HG03558 (cell line): ENCODE data around the gene LRPPRC.
"Not testable (repeated sequence)": the region's sequence is repeated elsewhere in the genome, so short reads cannot be mapped to it uniquely, and the experiment has no call there.

Experiments
- ATAC-seq: cut with Tn5 transposase; IDR thresholded peaks from one replicate; pipeline ENCODE4 v1.9.1; 2021; ENCODE audit warnings: moderate number of reproducible peaks; ENCODE audit not compliant: unreplicated experiment; ENCODE audit errors: extremely low read depth

The LRPPRC gene

GRCh38 chr2:43995733-43996533 is at the start of gene LRPPRC:
LRPPRC (minus strand) TSS chr2:43995989; CDS start chr2:43995947, 42 bp downstream.
- peak; percentile 87 for ATAC-seq

- ATAC-seq: no peak
Observed at GRCh38 chr2:44045061-44045460, 49.3 kb upstream of the LRPPRC start.

DNA sequence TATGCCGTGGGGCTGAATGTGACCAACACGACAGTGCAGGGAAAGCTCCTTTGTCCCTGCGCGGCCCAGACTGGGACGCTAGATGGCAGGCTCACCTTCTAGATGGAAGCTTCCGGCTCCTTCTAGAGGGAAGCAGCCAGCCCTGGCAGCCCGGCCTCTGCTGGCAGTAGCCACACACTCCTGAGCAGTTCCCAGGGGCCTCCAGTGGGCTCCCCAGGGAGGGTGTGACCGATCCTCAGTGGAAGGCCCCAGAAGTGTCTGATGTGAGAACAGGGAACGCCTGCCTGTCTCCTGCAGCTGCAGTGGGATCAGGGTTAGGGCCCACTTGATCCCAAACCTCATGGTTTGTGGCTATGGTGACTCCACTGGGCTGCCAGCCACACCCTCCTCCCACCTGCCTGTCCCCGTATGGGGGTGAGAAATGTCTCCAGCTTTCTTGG is 48.5 kb upstream of the LRPPRC start:
- peak; percentile 75 for ATAC-seq

GRCh38 chr2:44040365-44040764 is 44.6 kb upstream of the LRPPRC start:
- no peak for ATAC-seq

GRCh38 chr2:44038277-44038676 is 42.5 kb upstream of the LRPPRC start:
- ATAC-seq: no peak

DNA sequence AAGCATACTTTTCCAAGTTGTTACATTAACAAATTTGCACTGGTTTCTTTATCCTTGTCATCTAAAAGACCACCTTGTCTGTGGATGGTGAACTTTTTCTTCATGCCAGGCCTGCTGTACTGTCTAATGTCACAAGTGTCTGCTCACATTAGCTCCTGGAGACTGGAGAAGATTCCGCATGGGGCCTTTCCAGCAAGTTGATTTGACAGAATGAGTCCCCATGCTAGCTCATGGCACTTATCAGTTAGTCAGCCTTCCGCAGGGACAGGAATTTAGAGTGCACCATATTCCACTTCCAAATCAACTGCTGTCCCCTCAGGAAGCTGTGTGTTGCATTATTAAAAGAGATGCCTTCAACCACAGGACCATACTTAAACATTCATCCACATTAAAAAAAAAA is 41.4 kb upstream of the LRPPRC start:
- no peak for ATAC-seq

DNA sequence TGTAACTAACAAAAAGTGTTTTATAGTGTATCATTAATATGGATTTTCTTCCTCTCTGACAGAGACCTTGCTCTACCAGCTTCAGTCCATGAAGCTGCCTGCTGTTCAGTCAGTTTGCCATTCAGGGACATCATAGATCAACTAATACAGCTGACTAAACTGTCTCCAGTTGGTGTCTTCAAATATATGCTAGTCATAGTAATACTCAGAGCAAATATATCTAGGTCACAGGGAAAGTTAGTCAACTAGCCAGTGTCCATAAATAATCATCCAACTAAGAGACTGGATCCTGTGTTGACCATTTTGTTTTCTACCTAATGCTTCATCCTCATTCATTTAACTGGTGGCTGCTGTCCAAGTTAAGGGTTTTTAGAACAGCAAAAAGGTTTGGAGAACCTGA is 38.2 kb upstream of the LRPPRC start:
- no peak for ATAC-seq

- not testable (repeated sequence) for ATAC-seq
Observed at GRCh38 chr2:44027076-44027475, 31.3 kb upstream of the LRPPRC start.

DNA sequence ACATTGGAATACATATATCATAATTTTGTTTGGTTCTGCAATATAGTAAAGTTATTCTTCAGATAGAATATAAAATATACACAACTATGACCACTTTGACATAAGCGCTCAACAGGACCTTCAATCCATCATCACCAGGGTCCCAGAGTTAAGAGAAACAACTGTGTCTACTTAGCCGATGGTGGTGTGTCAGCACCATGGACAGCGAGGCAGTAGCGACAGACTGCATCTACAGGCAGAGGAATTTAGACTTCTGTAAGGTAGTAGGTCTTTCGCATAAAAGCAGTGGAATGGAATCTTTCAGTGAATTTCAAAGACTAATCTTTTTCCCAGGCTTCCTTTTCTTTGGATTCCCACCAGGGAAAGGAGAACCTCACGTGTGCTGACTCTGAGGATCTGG is 20.5 kb upstream of the LRPPRC start:
- no peak for ATAC-seq

GRCh38 chr2:44015239-44015638 is 19.4 kb upstream of the LRPPRC start:
- ATAC-seq: no peak

GRCh38 chr2:44013205-44013604 is 17.4 kb upstream of the LRPPRC start:
- not testable (repeated sequence) for ATAC-seq

DNA sequence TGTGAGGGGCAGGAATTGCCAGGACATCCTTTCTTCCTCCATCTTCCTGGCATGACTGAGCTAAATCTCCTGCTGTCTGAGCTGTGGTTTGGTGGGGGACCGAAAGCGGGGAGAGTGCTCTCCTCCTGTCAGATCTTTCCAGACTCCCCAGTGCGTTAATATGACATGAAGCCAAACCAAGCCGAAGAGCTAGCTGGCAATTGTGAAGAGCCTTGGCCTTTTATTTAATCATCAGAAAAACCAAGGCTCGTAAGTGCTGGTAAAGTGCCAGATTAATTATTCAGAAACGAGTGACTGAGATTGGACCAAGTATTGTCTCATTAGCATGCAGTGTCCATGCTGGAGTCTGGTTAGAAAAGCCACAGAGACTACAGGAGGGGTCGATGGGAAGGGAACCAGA is 14.5 kb upstream of the LRPPRC start:
- ATAC-seq: no peak

DNA sequence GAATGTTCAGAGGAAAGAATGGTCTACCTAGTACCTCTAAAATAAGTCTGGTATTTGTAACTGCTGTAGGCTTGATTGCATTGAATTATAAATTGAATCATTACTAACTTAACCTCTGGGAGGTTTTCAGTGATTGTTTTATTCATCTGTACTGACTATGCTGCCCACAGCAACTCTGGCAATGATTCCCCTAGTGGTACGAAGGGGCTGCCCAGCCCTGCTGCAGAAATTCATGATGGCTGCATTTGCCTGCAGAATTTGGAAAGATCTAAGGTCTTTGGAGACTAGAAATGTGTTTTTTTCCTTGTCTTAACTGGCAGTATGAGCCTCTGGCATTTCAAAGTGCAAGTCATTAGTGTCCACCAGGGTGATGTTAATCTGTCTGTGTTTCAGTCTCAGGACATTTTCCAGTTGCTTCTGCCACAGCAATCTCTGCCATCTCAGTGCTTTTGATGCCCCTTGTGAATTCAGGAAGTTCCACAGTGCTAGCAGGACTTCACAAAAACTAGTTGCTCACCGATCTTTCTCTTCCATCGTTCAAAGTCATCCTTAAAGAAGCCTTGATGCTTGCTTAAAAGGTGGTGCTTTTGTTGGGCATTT is 13.4 kb upstream of the LRPPRC start:
- no peak for ATAC-seq

DNA sequence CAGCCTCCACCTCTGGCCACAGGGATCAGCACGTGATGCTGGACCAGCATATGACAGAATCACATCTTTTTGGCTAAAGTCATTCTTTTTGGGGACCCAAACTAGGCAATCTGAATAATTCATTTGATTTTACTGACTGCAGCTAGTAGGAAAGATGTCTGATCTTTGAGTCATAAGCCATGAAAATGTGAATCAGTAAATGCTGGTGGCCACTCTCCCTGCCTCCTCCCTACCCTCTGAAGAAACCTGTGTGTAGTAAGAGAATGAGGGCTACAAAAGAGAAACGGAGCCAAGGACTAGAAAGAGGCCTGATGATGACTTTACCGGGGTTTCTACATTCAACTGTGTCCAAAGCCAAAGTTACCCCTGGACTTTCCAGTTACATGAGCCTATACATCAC is 10.1 kb upstream of the LRPPRC start:
- ATAC-seq: no peak

- ATAC-seq: no peak
Observed at GRCh38 chr2:44004735-44005602, 9.2 kb upstream of the LRPPRC start.

- ATAC-seq: no peak
Observed at GRCh38 chr2:44001716-44002115, 5.9 kb upstream of the LRPPRC start.

DNA sequence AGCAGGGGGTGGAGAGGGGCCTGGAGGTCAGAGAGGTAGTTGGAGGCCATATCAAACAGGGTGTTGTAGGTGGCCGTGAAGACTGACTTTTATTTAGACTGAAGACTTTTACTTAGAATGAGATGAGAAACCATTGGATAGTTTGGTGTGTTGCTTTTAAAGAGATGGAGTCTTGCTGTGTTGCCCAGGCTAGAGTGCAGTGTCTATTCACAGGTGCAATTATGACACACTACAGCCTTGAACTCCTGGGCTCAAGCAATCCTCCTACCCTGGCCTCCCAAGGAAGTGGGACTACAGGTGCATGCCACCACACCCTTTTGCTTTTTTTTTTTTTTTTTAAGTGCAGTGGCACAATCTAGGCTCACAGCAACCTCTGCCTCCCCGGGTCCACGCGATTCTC is 2.5 kb upstream of the LRPPRC start:
- no peak for ATAC-seq

GRCh38 chr2:43993437-43993836 is 2.4 kb downstream of the LRPPRC start:
- ATAC-seq: no peak

DNA sequence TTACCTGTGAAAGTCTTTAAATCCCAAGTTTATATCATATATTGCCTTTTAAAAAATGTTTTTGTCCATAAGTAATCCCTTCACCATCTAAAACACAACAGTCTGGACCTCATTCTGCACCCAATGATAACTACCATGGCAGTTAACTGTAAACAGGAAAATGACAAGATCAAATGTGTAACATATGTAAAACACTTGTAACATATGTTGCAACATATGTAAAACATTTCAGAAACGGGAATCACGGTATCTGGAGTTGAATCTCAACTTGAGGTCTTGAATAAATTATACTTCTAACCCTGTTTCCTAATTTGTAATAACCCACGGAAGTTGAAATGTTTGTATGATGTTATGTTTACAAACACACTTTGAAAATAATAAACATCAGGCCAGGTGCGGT is 6.2 kb downstream of the LRPPRC start:
- ATAC-seq: no peak

DNA sequence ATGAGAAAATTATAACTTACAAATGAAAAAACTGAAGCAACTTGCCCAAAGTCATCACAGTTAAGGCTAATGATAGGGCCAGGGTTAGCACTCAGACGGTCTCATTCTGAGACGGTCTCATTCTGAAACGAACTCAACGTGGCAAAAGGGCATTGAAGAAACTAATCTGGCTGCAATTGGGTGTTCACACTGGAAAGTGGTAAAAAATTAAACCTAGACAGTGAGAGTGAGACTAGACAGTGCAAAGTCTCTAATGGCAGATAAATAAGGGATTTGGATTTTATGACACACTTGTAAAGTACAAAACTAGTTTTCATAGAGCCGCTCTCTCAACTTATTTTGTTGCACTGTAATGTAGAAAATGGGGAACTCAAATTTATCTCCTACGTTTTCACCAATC is 9.2 kb downstream of the LRPPRC start:
- no peak for ATAC-seq

DNA sequence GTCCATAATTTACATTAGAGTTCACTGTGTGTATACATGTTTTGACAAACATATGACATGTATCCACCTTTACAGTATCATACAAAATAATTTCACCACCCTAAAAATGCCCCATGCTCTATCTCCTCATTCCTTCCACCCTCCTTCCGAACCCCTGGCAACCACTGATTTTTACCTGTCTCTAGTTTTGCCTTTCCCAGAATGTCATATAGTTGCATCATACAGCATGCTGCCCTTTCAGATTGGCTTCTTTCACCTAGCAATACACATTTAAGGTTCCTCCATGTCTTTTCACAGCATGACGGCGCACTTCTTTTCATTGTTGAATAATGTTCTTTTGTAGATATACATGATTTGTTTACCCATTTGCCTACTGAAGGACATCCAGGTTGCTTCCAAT is 10.4 kb downstream of the LRPPRC start:
- no peak for ATAC-seq
